ENCODE data around the gene CYB561.
"Not testable (repeated sequence)": the region's sequence is repeated elsewhere in the genome, so short reads cannot be mapped to it uniquely, and the experiment has no call there.

CYB561 gene

GRCh38 chr17:63458478-63458877, 12.4 kb upstream of the CYB561 start:
- no peak for FAIRE-seq
- TF ChIP-seq POLR2A (IDR thresholded peaks at IDR 0.05; ENCODE audit: low read depth, low read length): no peak
- TF ChIP-seq POLR2AphosphoS5 (IDR thresholded peaks at IDR 0.05; ENCODE audit: low read depth, low read length): no peak
- no peak for TF ChIP-seq TAF1 (IDR thresholded peaks at IDR 0.05; ENCODE audit: borderline replicate concordance, low read depth, low read length)
- DNase-seq (ENCODE audit: insufficient read length): no peak

GRCh38 chr17:63455417-63455816, 9.3 kb upstream of the CYB561 start:
- TF ChIP-seq POLR2AphosphoS5 (IDR thresholded peaks at IDR 0.05; ENCODE audit: low read depth, low read length): no peak
- TF ChIP-seq TAF1 (IDR thresholded peaks at IDR 0.05; ENCODE audit: borderline replicate concordance, low read depth, low read length): no peak
- TF ChIP-seq POLR2A (IDR thresholded peaks at IDR 0.05; ENCODE audit: low read depth, low read length): no peak
- FAIRE-seq (no peak), DNase-seq (ENCODE audit: insufficient read length) (no peak)

- TF ChIP-seq POLR2A (IDR thresholded peaks at IDR 0.05; ENCODE audit: low read depth, low read length) (no peak), TAF1 (IDR thresholded peaks at IDR 0.05; ENCODE audit: borderline replicate concordance, low read depth, low read length) (no peak), POLR2AphosphoS5 (IDR thresholded peaks at IDR 0.05; ENCODE audit: low read depth, low read length) (no peak)
- DNase-seq (ENCODE audit: insufficient read length) (no peak), FAIRE-seq (no peak)
These were observed 8.8 kb upstream of the CYB561 start for GRCh38 chr17:63454915-63455314.

GRCh38 chr17:63454357-63454756, 8.3 kb upstream of the CYB561 start:
- not testable (repeated sequence) for DNase-seq (ENCODE audit: insufficient read length); FAIRE-seq

GRCh38 chr17:63452962-63453551, 7.0 kb upstream of the CYB561 start:
- DNase-seq (ENCODE audit: insufficient read length) (no peak), FAIRE-seq (no peak)
- no peak for TF ChIP-seq TAF1 (IDR thresholded peaks at IDR 0.05; ENCODE audit: borderline replicate concordance, low read depth, low read length)
- TF ChIP-seq POLR2AphosphoS5 (IDR thresholded peaks at IDR 0.05; ENCODE audit: low read depth, low read length): no peak
- no peak for TF ChIP-seq POLR2A (IDR thresholded peaks at IDR 0.05; ENCODE audit: low read depth, low read length)

GRCh38 chr17:63452046-63452961, 6.2 kb upstream of the CYB561 start:
- FAIRE-seq (no peak), DNase-seq (ENCODE audit: insufficient read length) (no peak)
- TF ChIP-seq TAF1 (IDR thresholded peaks at IDR 0.05; ENCODE audit: borderline replicate concordance, low read depth, low read length): no peak
- no peak for TF ChIP-seq POLR2A (IDR thresholded peaks at IDR 0.05; ENCODE audit: low read depth, low read length)
- TF ChIP-seq POLR2AphosphoS5 (IDR thresholded peaks at IDR 0.05; ENCODE audit: low read depth, low read length): no peak

GRCh38 chr17:63451150-63451549, 5.0 kb upstream of the CYB561 start:
- DNase-seq (ENCODE audit: insufficient read length): no peak
- no peak for TF ChIP-seq POLR2AphosphoS5 (IDR thresholded peaks at IDR 0.05; ENCODE audit: low read depth, low read length)
- TF ChIP-seq POLR2A (IDR thresholded peaks at IDR 0.05; ENCODE audit: low read depth, low read length): no peak
- TF ChIP-seq TAF1 (IDR thresholded peaks at IDR 0.05; ENCODE audit: borderline replicate concordance, low read depth, low read length): no peak
- no peak for FAIRE-seq

GRCh38 chr17:63450551-63450950, 4.4 kb upstream of the CYB561 start:
- TF ChIP-seq TAF1 (IDR thresholded peaks at IDR 0.05; ENCODE audit: borderline replicate concordance, low read depth, low read length) (no peak), POLR2A (IDR thresholded peaks at IDR 0.05; ENCODE audit: low read depth, low read length) (no peak), POLR2AphosphoS5 (IDR thresholded peaks at IDR 0.05; ENCODE audit: low read depth, low read length) (no peak)
- no peak for DNase-seq (ENCODE audit: insufficient read length)
- FAIRE-seq: no peak

- TF ChIP-seq POLR2A (IDR thresholded peaks at IDR 0.05; ENCODE audit: low read depth, low read length): no peak
- TF ChIP-seq TAF1 (IDR thresholded peaks at IDR 0.05; ENCODE audit: borderline replicate concordance, low read depth, low read length): no peak
- TF ChIP-seq POLR2AphosphoS5 (IDR thresholded peaks at IDR 0.05; ENCODE audit: low read depth, low read length): no peak
- DNase-seq (ENCODE audit: insufficient read length) (no peak), FAIRE-seq (no peak)
These were observed 2.5 kb upstream of the CYB561 start for GRCh38 chr17:63448655-63449054.

- no peak for DNase-seq (ENCODE audit: insufficient read length)
- TF ChIP-seq TAF1 (IDR thresholded peaks at IDR 0.05; ENCODE audit: borderline replicate concordance, low read depth, low read length) (no peak), POLR2A (IDR thresholded peaks at IDR 0.05; ENCODE audit: low read depth, low read length) (no peak), POLR2AphosphoS5 (IDR thresholded peaks at IDR 0.05; ENCODE audit: low read depth, low read length) (no peak)
- no peak for FAIRE-seq
These were observed 1.4 kb upstream of the CYB561 start for GRCh38 chr17:63447471-63448009.

- DNase-seq (ENCODE audit: insufficient read length) (peak; percentile 74), FAIRE-seq (peak; percentile 68)
- TF ChIP-seq TAF1 (IDR thresholded peaks at IDR 0.05; ENCODE audit: borderline replicate concordance, low read depth, low read length) (no peak), POLR2A (IDR thresholded peaks at IDR 0.05; ENCODE audit: low read depth, low read length) (no peak; the same call in 1 of the 2 replicates), POLR2AphosphoS5 (IDR thresholded peaks at IDR 0.05; ENCODE audit: low read depth, low read length) (no peak)
These were observed 806 bp upstream of the CYB561 start for GRCh38 chr17:63446753-63447470.

Data from GM12892 (cell line).